GM12865 (cell line): ENCODE data around the gene UBA52.

ENCODE experiments used
- DNase-seq: peaks from one replicate; pipeline ENCODE4 v3.0.0; 2010; ENCODE audit warnings: low read depth
- H3K4me3 ChIP-seq: 2 replicates; pipeline ENCODE4 v1.5.1; 2011; ENCODE audit warnings: mild to moderate bottlenecking, low read depth, low read length, control low read depth
- CTCF ChIP-seq: IDR thresholded peaks from 2 replicates; pipeline ENCODE4 v1.5.1; 2011; ENCODE audit warnings: low read length, control low read depth, low read depth, inconsistent platforms; ENCODE audit not compliant: insufficient read depth; ENCODE audit errors: missing control alignments

UBA52 gene

DNA sequence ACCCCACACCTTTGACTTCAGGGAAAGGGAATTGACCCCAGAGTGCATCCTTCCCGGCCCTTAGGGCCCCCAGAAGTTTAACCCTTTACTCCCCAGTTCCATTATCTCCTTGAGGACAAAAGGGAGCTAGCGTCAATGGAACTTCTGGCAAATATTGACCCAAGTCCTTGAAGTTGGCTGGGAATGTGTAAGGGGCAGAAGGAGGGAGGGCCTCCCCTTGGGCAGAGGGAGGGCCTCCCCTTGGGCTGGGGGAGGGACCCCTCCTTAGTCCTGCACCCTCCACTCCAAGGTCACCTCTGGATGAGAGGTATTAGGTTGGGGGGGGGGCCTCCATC, 38.0 kb downstream of the UBA52 start:
- TF ChIP-seq CTCF, result no peak
- DNase-seq, result no peak
- no peak overlapping the region for H3K4me3 ChIP-seq

GRCh38 chr19:18610245-18610555, 38.5 kb downstream of the UBA52 start:
- no peak overlapping the region for H3K4me3 ChIP-seq
- no peak for DNase-seq
- TF ChIP-seq CTCF, result no peak

DNA sequence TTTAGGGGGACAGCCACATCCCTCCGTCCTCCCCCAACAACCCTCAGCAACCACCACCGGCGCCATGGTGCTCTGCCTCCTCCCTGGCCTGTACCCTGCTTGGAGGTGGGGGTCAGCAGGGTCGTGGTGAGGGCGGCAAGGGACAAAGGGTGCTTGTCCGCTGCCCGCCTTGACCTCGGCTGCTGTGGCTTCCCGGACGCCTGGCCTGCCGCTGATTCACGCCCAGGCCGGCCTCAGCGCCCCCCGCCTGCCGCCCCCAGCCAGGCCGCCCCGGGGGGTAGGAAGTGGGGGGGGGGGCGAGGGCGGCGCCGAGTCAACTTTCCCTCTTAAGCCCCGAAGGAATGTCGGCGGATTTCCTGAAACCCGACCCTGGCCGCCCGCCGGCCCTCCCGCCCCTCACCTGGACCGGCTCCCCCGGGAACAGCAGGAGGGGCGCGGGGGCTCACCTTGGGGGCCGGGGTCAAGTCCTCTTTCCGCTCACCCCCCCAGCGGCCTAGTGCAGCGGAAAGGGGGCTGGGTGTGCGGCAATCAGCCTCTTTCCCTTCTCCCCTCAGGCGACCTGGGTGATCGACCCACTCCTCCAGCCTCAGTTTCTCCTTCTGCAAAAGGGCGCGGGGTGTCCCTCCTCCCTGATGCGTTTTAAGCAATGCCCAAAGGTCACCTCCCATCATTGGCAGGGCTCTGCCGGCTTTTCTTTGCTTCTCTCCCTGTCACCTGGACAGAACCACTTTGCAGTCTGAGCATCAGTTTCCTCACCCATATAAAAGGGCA, 39.1 kb downstream of the UBA52 start:
- DNase-seq, result no peak
- TF ChIP-seq CTCF, result no peak
- H3K4me3 ChIP-seq, result no peak overlapping the region

DNA sequence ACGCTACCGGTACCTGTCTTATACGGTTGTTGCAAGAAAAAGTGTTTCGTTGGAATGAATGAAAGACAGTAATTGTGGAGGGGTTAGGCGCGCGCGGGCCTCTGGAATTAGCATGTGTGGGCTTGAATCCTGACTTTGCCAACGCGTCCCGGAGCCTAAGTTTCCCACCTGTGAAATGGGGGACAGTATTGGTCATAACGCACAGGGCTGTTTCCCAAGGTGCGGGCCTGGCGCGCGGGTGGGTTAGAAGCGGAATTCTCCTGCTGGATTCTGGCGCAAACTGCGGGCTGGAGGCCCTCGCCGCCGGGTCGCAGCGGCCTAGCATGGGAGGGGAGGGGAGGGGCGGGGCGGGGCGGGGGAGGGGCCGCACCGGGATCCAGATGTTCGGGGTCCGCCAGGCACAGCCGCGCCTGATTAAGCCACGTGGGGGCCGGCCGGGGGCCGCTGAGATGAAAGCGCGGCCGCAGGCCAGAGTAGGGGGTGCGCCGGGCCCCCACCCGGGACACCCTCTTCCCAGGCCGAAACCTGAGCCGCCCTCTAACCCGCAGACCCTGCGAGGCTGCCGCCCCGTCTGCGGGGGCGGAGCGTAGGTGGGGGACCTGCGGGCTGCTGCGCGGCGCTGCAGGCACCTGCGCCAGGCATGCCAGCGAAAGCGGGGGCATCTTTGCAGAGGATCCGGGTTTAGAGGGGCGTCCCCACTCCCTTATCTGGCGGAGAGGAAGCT, 39.8 kb downstream of the UBA52 start:
- DNase-seq, result no peak
- TF ChIP-seq CTCF, result no peak
- H3K4me3 ChIP-seq, result no peak overlapping the region

- H3K4me3 ChIP-seq, result no peak overlapping the region
- no peak for DNase-seq
- no peak for TF ChIP-seq CTCF
Measured at GRCh38 chr19:18612051-18612771, 40.6 kb downstream of the UBA52 start.

DNA sequence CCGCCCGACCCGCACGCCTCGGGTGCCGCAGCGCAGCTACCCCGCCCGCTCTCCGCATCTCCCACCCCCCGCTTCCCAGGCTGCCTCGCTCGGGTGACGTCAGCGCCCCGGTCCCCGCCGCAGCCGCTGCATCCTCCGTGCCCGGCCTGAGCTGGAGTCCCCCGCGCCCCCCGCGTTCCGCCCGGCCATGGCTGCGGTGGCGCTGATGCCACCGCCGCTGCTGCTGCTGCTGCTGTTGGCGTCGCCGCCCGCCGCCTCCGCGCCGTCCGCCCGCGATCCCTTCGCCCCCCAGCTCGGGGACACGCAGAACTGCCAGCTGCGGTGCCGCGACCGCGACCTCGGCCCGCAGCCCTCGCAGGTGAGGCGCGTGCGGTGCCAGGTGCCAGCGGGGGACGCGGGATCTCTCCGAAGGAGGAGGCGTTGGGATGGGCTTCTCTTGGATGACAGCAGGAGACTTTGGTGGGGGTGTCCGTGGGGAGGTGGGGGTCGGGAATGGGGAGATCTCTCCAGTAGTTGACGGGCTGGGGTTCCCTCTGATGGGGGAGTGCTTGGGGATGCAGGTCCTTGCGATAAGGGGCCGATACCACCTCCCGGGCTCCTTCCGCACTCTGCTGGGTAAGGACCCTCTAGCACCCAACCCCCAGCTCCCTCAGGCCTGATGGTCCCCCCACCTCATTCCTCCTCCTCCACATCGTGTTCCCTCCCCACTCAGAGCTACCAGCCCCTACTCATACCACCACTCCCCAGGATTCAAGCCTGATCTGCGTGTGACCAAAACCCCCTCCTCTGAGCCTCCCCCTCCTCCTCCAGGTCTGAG, 41.3 kb downstream of the UBA52 start, which contains the start of gene TMEM59L:
TSS of gene TMEM59L (plus strand) at position 99 of the 817 bp plus-strand sequence. CDS start at position 188, 89 bp downstream.
- no peak within 1 kb of the TSS for H3K4me3 ChIP-seq
- no peak for DNase-seq
- no peak for TF ChIP-seq CTCF
